Measurements from ENCODE around the gene HES3. TPM values are rescaled to one million over a fixed set of nuclear protein-coding genes. Genes with fewer than 3 reads are reported as not detected.

HES3 gene
- total and polyA plus RNA-seq, 2 of the 4 experiments (the other 2 are of a cell fraction), result not detected

DNA sequence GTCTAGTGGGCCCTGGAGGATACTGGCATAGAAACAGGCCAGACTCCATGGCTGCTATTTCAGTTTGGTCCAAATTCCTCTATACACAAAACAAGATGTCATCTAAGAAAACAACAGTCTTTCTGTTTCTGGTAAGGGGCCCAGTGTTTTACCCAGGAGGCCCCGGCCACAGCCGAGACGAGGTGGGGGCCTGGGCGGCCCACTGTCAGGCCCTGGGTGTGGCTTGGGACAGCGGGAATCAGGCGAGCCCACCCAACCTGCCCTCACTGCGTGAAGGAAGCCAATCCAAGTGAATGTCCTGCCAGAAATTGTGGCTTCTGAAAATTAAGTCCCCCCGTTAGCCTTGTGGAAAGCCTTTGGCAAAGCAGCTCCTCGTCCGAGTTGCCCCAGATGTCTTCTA is 48.1 kb downstream of the HES3 start:
- no peak for ATAC-seq (ENCODE audit: low read depth)
- H2AK5ac ChIP-seq (ENCODE audit: low read depth, low read length), result no peak overlapping the region
- no peak overlapping the region for H3K9ac ChIP-seq (ENCODE audit: low read depth, low read length)
- no peak overlapping the region for H2AFZ ChIP-seq (replicated peaks; ENCODE audit: low read length, poor library complexity)
- no peak overlapping the region for H3K4me2 ChIP-seq (ENCODE audit: low read depth, low read length)
- DNase-seq, result no peak
- peaks cover 0 to 3% of the 10 kb centered on the region in 2 experiments; a peak in 1 of 4 replicates for H3K79me1 ChIP-seq (ENCODE audit: low read depth in 1 of 2, low read length in 2 of 2)
- no peaks in the 10 kb centered on the region for H4K20me1 ChIP-seq (ENCODE audit: insufficient read depth, low read length)
- no peak overlapping the region for H3K18ac ChIP-seq (ENCODE audit: low read depth, low read length)
- peak overlapping the region; percentile 55 for H2AK9ac ChIP-seq (replicated peaks; ENCODE audit: low read depth, low read length, poor library complexity)
- no peak overlapping the region for H4K91ac ChIP-seq (ENCODE audit: insufficient read depth, low read depth, low read length)
- 56% methylated on average over 7 of the region's 10 CpGs; no CpG with 5 or more reads in 1 of the 2 experiments for WGBS, 2 experiments (ENCODE audit: extremely low coverage in 2 of 2, insufficient read length in 1 of 2)
- ChIA-PET POLR2A (ENCODE audit: unreplicated experiment) (no interaction called here), CTCF (no interaction called here)
- peaks cover 4% of the 10 kb centered on the region; the same call in 1 of the 2 replicates for H3K36me3 ChIP-seq (ENCODE audit: control insufficient read depth, insufficient read depth, low read length)
- no peaks in the 10 kb centered on the region for H3K27me3 ChIP-seq (ENCODE audit: control insufficient read depth, insufficient read depth, low read length)
- no peak overlapping the region for H3K4me3 ChIP-seq (ENCODE audit: insufficient read depth, low read depth, low read length)
- no peak overlapping the region for H2BK20ac ChIP-seq (ENCODE audit: low read depth, low read length)
- no TSS peak for BruUV-seq (replicated peaks)
- H3K14ac ChIP-seq (replicated peaks; ENCODE audit: low read depth, low read length), result no peak overlapping the region
- H4K5ac ChIP-seq (ENCODE audit: low read depth, low read length), result no peak overlapping the region
- no peak overlapping the region for H2BK120ac ChIP-seq (ENCODE audit: low read depth, low read length)
- H3K23ac ChIP-seq (ENCODE audit: low read depth, low read length), result no peak overlapping the region
- no peaks in the 10 kb centered on the region for H3K9me1 ChIP-seq (ENCODE audit: insufficient read depth, low read length)
- no peaks in the 10 kb centered on the region for H3K4me1 ChIP-seq (ENCODE audit: control insufficient read depth, insufficient read depth, low read length)
- no peak overlapping the region for H3K27ac ChIP-seq (ENCODE audit: insufficient read depth, low read length)
- dilution Hi-C loops (cut with HindIII; ENCODE audit: low sequenced_read_pairs, unreplicated experiment) (no loop called here), in situ Hi-C loops (cut with MboI; ENCODE audit: low sequenced_read_pairs) (no loop called here), intact Hi-C loops (cut with micrococcal nuclease) (no loop called here)
- no peak overlapping the region for H4K8ac ChIP-seq (ENCODE audit: low read depth in 2 of 2, low read length in 2 of 2)
- no peaks in the 10 kb centered on the region for H3K9me3 ChIP-seq (ENCODE audit: control insufficient read depth, insufficient read depth, low read length)
- H3K56ac ChIP-seq (ENCODE audit: extremely low read depth, insufficient read depth, low read length), result no peak overlapping the region
- H2BK15ac ChIP-seq (ENCODE audit: low read depth, low read length), result no peak overlapping the region
- no peak overlapping the region for H2BK5ac ChIP-seq (ENCODE audit: low read depth, low read length, poor library complexity, severe bottlenecking)
- TF ChIP-seq, protein P1, sequence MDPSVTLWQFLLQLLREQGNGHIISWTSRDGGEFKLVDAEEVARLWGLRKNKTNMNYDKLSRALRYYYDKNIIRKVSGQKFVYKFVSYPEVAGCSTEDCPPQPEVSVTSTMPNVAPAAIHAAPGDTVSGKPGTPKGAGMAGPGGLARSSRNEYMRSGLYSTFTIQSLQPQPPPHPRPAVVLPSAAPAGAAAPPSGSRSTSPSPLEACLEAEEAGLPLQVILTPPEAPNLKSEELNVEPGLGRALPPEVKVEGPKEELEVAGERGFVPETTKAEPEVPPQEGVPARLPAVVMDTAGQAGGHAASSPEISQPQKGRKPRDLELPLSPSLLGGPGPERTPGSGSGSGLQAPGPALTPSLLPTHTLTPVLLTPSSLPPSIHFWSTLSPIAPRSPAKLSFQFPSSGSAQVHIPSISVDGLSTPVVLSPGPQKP (IDR thresholded peaks at IDR 0.05; ENCODE audit: borderline replicate concordance, low read depth, low read length), result no peak
- TF ChIP-seq NFE2L2 (IDR thresholded peaks at IDR 0.05; ENCODE audit: low read depth, low read length) (no peak), SMC3 (IDR thresholded peaks at IDR 0.05; ENCODE audit: low read depth, low read length) (no peak)
- H3K4ac ChIP-seq (ENCODE audit: low read depth, low read length), result no peak overlapping the region

All from IMR-90 (cell line).